Subcutaneous adipose tissue (tissue), 4 donors: ENCODE data around the gene KCNT1. TPM values are rescaled to one million over a fixed set of nuclear protein-coding genes. Genes with fewer than 3 reads are reported as not detected.

Experiments
- total RNA-seq, 4 donors: library from RNA; depleted of rRNA; stranded (reverse); fragments of >200 nt; gene quantifications; one replicate each; pipeline ENCODE4 v1.1.0, GENCODE V29; 2016
- TF ChIP-seq, protein P1 (sequence below): fragments of 450-650 bp; IDR thresholded peaks from one replicate; pipeline ENCODE4 v1.5.1; 2016; ENCODE audit warnings: low read depth, mild to moderate bottlenecking, control low read depth, antibody characterized with exemption, moderate library complexity

The KCNT1 gene
- total RNA-seq, 4 donors from 2014 or later, result 0.33 to 0.51 TPM; not detected in 2

DNA sequence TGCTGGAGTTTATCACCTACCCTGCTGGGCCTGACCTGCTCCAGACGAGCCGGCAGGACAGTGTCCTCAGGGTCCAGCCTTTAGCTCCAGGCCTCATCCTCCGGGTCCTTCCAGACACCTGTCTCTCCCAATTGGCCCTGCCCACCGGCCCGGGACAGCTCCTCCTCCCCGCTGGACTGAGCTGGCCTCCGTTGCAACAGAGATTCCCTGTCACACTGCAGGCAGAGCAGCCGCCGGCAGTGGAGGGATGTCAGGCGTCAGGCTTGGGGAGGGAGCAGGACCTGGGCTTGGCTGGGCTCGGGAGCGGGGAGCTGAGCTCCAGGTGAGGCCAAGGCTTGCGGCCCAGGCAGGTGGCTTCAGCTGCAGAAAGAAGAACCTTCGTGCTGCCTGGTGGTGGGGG, 1.7 kb downstream of the KCNT1 start:
- TF ChIP-seq, protein P1, sequence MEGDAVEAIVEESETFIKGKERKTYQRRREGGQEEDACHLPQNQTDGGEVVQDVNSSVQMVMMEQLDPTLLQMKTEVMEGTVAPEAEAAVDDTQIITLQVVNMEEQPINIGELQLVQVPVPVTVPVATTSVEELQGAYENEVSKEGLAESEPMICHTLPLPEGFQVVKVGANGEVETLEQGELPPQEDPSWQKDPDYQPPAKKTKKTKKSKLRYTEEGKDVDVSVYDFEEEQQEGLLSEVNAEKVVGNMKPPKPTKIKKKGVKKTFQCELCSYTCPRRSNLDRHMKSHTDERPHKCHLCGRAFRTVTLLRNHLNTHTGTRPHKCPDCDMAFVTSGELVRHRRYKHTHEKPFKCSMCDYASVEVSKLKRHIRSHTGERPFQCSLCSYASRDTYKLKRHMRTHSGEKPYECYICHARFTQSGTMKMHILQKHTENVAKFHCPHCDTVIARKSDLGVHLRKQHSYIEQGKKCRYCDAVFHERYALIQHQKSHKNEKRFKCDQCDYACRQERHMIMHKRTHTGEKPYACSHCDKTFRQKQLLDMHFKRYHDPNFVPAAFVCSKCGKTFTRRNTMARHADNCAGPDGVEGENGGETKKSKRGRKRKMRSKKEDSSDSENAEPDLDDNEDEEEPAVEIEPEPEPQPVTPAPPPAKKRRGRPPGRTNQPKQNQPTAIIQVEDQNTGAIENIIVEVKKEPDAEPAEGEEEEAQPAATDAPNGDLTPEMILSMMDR, result no peak

DNA sequence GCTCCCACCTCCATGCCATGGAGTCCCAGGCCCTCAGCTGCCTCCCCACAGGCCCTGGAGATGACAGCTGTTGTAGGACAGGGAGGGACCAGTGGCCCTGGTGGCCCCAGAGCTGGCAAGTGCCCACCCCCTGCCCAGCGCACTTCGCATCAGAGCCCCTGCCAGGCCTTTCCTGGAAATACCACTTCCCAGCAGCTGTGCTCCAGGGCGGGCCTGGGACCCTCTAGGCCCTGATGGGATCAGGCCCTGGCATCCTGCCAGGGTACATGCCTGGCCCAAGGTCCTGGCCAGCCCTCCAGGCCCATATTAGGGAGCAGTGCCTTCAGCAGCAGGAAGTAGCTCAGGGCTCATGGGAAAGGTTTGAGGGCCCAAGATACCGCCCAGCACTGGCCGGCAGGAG, 2.5 kb downstream of the KCNT1 start:
- TF ChIP-seq, protein P1, result no peak

DNA sequence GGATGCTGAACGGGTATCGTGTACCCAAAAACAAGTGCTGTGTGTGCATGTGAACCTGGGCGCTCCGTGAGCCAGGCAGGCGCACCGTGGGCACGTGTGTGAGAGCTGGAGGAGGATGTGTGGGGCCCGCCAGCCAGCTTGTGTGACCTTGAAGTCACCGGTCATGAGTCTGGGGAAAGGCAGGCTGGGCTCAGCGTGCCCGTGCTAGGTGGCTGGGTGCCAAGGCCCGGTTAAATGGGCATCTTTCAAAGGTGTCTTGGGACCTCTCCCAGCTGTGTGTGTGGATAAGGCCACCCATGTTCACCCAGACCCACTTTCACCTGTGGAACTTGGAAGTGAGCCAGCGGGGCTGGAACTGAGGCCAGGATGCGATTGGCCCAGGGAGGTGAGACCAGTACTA, 3.4 kb downstream of the KCNT1 start:
- TF ChIP-seq, protein P1, result no peak

DNA sequence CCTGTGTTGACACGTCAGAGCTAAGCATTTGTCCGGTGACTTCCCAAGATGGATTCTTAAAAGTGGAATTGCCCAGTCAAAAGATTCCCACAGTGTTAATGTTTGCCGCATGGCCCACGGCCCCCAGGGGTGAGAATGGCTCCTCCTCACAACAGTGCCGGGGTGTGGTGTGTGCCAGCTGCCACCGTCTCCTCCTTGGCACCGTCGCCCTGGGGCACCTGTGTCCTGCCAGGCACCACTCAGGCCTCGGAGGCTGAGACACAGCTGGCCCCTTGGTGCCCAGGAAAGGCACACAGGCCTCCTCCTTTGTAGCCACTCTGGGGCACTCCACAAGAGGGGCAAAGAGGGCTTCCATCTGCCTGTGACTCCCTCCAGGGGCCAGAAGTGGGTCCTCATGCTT, 4.3 kb downstream of the KCNT1 start:
- TF ChIP-seq, protein P1, result no peak

DNA sequence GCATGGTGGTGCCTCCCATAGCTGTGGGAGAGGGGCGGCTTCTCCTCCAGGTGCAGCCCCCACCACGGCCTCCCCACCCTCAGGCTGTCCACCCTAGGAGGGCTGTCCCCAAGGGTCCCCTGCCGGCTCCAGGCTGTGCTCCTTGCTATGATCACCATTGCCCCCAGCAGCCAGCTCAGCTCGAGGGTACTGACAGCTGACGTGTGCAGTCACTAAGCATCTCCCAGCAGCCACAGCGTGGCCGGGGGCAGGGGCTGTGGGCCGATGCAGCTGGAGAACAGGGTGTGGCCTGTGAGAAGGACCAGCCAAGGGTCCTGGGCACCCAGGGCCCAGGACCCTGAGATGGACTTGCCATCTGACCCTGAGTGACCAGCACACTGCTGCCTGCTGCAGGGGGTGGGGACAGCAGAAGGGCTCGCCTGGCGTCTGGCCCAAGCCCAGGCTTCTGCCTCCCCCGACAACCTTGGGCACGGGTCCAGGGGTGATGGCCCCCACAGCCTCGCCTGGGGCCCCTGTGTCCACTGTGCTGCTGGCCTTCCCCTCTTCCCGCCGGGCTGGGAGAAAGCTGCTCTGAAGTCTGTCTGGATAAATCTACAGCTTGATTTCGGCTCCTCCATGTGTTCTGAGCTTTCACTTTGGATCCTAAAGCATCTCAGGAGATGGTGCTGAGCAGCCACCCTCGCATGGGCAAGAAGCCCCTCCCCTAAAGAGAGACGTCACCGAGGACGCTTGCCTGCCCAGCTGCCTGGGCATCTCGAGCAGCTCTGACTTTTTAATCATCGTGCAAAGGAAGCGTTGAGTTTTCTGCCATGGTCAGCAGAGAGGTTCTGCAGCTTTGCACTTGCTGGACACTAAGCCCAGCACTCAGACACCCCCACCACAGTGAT, 5.5 kb downstream of the KCNT1 start:
- TF ChIP-seq, protein P1, result no peak

DNA sequence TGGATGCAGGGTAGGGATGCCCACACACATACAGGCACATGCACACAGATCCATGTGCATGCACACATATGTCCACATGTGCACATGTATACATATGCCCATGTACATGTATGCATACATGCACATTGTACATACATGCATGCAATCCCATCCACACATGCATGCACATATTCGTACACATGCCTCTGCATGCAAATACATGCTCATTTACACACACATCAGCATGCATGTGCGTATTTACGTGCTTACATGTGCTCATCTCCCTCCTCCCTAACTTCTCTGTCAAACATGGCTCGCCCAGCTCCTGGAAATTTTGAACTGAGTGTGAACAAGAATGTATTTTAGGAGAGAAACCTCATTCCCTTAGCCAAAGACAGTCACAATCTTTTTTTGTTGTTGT, 6.2 kb downstream of the KCNT1 start:
- TF ChIP-seq, protein P1, result no peak

DNA sequence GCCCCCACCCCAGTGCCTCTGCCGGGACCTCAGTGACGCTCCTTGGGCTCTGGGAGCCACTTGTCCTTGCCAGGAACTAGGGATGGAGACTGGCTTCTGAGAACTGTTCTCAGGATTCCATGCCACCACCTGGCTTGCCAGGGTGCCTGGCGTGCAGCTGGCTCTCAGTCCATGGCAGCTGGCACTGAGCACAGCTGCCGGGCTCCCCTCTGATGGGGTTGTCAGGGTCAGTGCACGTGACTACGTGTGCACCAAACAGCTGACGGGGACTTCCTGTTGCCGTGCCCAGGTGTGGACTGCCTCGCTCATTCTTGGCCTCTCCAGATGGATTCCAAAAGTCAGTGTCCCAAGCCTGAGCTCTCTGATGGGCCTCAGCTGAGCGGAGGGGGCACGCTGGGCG, 9.4 kb downstream of the KCNT1 start:
- TF ChIP-seq, protein P1, result no peak
